ENCODE measurements around the gene NFIA.

- TF ChIP-seq CTCF (IDR thresholded peaks at IDR 0.05) (no peak), POLR2A (IDR thresholded peaks at IDR 0.05) (no peak), POLR2AphosphoS5 (IDR thresholded peaks at IDR 0.05) (no peak), EP300 (IDR thresholded peaks at IDR 0.05) (no peak)
Observed at GRCh38 chr1:61114178-61114870, 32.0 kb downstream of the NFIA start.

Measured in upper lobe of left lung (tissue), 4 donors.